HTERT RPE-1 (cell line): Measurements from ENCODE around the gene SLCO3A1.

Experiments
- in situ Hi-C: fragments of 300-500 bp; cut with MboI; formaldehyde crosslinking; loops from 4 replicates; pipeline ENCODE4 v1.14.3; 2020; ENCODE audit warnings: low sequenced_read_pairs

The SLCO3A1 gene

DNA sequence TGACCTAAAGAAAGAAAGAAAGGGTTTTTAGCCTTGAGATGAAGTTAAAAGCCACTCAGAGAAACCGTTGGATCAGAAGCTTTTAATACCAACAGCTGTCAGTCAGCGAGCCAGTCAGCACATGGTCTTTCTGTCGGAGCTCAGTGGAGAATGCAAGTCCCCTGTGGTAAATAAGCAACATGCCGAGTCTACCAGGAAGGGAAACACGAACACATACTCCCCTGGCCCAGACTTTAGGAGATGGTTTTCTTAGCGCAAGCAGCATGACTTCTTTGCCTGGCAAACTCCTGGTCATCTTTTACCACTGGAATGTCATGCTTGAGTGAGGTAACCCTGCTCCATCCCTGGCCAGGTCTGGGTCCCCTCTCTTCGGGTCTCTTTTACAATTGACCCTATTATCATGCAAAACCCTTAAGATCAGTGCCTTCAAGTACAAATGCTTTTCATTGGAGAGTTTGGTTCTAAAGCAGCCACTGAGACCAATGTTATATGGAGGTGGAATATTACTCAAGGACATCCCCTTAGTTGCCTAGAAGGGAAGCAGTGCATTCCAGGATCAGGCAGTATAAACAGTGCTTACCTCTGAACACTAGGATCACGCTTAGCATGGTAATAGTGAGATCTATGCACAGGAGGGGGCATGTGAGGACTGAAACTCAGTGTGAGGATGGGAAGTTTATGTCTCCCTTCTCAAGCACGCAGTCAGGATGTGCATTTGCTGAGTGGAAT is 28.2 kb downstream of the SLCO3A1 start:
- in situ Hi-C loops, result no loop called here

- in situ Hi-C loops, result no loop called here
Observed at GRCh38 chr15:91882858-91883586, 29.5 kb downstream of the SLCO3A1 start.

- in situ Hi-C loops, result no loop called here
Observed at GRCh38 chr15:91884606-91885005, 31.1 kb downstream of the SLCO3A1 start.

- in situ Hi-C loops, result no loop called here
Observed at GRCh38 chr15:91885054-91885453, 31.5 kb downstream of the SLCO3A1 start.

DNA sequence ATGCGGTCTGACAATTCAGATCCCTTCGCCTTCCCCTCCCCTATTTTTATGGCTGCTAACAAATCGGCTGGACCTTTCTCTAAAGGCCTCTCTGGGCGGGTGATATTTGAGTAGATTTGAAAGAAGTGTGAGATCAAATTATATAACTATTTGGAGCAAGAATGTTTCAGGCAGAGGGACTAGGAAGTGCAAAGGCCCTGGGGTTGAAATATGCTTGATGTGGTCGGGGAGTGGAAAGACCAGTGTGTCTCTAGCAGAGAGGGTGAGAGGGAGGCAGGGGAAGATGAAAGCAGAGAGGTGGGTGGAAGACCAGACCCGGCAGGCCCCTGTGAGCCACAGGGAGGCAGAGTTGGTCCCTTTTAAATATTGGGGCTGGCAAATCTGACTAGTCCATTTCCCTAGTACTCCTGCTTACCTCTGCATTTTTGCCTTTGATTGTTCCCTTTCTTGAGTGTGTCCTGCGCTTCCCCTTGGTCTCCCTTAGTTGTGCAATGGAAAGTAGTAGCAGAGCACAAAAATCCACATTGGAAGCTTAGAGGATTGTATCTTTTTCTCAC is 32.3 kb downstream of the SLCO3A1 start:
- in situ Hi-C loops, result no loop called here

- in situ Hi-C loops, result no loop called here
Observed at GRCh38 chr15:91886878-91887277, 33.4 kb downstream of the SLCO3A1 start.

DNA sequence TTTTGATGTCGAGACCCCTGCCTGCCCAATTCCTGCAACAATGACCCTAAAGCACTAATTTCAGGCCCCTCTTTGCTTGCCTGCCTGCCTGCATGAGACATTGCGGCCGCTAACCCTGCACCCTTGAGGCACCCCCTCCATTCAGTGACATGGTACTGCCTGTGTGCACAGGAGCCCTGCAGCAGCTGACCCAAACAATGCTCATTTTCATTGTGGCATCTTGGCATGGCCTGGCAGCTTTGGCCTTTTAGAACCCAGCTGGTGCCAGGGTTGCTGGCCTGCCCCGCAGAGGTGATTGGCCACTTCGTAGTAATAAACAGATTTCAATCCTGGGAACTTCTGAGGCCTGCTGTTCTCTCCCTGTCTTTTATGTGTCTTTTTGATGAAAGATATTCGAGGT is 33.8 kb downstream of the SLCO3A1 start:
- in situ Hi-C loops, result no loop called here

GRCh38 chr15:91887921-91888373 is 34.4 kb downstream of the SLCO3A1 start:
- in situ Hi-C loops, result no loop called here

- in situ Hi-C loops, result no loop called here
Observed at GRCh38 chr15:91889111-91889815, 35.8 kb downstream of the SLCO3A1 start.

GRCh38 chr15:91890614-91891013 is 37.1 kb downstream of the SLCO3A1 start:
- in situ Hi-C loops, result no loop called here

DNA sequence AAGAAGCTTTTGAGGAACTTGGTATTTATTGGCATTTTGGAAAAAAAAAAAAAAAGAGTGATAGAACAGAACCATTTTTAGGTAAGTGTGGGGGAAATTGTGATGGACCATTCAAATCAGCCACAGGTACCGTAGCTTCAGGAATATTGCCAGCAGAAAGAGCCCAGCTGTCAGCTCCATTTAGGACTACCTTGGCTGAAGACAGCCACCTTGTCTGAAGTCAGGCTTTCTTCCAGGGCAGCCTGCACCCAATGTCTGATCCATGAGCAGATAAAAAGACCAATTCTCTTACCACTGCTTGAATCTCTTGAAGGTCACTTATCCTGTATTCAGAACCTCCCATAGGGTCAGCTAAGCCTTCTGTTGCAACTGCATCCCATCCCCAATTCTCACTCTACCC is 37.6 kb downstream of the SLCO3A1 start:
- in situ Hi-C loops, result no loop called here

DNA sequence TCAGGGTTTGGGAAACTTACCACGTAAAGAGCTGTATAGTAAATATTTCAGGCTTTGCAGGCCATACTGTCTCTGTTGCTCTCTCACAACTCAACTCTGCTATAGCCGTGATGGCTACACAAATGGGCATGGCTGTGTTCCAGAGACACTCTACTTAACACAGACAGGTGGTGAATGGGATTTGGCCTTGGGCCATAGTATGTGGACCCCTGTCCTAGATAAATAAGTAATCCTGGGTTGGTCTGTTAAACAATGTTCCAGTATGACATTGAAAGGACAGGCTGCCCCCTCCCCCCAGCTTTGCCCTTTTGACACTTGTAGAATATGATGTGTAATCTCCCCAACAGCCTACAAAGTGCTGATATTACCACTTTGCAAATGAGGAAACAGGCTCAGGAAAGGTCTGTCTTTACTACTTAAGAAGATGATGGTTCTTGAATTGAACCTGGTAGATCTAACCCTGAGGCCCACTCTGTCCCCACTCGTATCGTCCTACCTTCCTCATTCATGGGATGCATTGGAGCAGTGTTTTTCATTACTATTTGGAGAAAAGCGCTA is 38.4 kb downstream of the SLCO3A1 start:
- in situ Hi-C loops, result no loop called here

DNA sequence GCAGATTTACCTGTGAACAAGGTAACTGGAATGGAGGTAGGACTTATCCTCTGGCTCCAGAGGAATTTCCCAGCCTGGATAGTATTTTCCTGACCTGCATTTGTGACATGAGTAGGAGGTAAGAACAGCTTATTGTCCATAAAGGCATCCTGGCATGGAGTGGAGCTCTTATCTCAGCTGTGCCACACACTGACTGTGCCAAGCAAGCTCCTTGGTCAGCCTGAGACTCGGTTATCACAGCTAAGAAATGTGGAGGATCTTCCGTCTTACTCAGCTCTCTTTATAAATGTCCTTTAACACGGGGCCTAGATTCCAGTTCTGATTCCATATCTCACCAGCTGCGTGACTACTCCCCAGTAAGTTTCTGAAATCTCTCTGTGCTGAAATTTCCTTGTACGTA is 38.9 kb downstream of the SLCO3A1 start:
- in situ Hi-C loops, result no loop called here

GRCh38 chr15:91894606-91895005 is 41.1 kb downstream of the SLCO3A1 start:
- in situ Hi-C loops, result no loop called here

GRCh38 chr15:91895051-91895450 is 41.5 kb downstream of the SLCO3A1 start:
- in situ Hi-C loops, result no loop called here

GRCh38 chr15:91896341-91897055 is 43.0 kb downstream of the SLCO3A1 start:
- in situ Hi-C loops, result no loop called here

DNA sequence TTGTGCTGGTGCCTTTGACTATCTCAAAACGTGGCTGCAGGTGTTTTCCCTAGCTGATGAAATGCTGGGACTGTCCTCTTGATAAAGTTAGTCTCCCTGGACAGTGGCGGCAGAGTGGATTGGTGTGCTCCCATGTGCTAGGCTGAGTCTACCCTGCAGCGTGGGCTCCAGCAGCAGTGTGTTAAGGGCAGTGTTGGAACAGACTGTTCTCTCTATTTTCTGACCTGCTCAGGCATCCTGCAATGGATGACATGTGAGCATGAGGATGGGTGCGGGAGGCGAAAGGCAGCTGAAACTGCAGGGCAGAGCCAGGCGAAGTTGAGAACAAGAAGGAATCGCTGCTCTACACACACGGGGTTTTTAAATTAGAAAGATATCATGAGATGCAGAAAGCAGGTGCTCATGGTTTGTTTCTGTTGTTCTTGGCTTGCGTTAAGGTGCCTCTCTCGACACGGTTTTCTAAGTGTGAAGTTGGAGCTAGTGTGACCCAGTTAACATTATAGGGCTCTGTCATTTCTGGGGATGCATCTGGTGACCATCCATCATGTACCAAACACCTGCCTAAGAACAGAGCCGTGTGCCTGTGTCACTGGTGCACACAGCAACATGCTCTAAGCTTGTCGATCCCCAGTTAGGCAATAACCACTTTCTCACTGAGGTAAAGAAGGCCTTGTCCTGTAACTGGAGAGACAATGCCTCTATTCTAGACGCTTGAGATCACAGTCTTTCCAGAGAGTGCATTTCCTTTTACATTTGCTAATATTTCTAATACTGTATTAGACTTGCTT is 44.3 kb downstream of the SLCO3A1 start:
- in situ Hi-C loops, result no loop called here

- in situ Hi-C loops, result no loop called here
Observed at GRCh38 chr15:91898843-91899242, 45.3 kb downstream of the SLCO3A1 start.

DNA sequence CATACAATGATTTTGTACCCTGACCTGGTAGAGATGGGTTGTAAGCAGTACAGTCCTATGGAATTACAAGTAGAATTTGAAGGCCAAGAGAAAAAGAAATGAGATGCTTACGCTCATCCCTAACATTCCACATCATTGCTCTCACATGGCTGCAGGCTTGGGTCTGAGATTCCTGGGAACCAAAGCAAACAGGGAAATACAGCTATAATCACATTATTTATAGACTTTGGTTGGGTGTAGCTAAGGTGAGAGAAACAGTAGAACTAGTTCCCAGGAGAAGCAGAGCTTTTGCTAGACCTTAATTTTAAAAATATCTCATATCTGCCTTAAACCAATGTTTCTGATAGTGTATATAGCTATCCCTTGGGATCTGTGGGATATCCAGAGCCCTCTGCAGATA is 51.4 kb downstream of the SLCO3A1 start:
- in situ Hi-C loops, result no loop called here

DNA sequence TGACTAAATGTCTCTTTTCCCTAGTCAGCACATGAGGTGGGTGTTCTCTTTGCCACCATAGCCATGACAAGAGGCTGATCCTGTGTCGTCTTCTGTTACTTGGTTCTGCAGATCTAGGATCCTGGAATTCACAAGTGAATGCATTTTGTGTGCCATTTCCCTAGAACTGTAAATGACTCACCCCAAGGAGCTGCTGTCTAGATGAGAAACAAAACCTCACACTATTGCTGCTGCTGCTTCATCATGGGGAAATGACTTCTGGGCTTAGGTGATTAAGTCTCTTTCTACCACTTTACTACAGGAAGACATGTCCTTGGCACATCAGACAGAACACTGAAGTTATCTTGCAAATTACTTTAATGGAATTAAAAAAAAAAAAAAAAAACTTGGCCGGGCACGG is 54.9 kb downstream of the SLCO3A1 start:
- in situ Hi-C loops, result no loop called here
